Hematopoietic multipotent progenitor cell treated with erythropoietin and hydrocortisone succinate and interleukin-3 and kit ligand, for 17 days (in vitro differentiated cells): ENCODE measurements around the gene TPGS1.

Source experiments
- DNase-seq: peaks from one replicate; pipeline ENCODE4 v3.0.0-alpha.2; 2015; ENCODE audit warnings: low spot score

TPGS1 gene

GRCh38 chr19:539429-540030, 32.2 kb downstream of the TPGS1 start:
- DNase-seq, result no peak

- DNase-seq, result no peak
Measured at GRCh38 chr19:540867-541637, 33.8 kb downstream of the TPGS1 start.

- DNase-seq, result no peak
Measured at GRCh38 chr19:541699-542098, 34.4 kb downstream of the TPGS1 start.

- DNase-seq, result no peak
Measured at GRCh38 chr19:542173-542866, 35.0 kb downstream of the TPGS1 start.

- DNase-seq, result no peak
Measured at GRCh38 chr19:543910-544608, 36.8 kb downstream of the TPGS1 start, which contains the start of gene GZMM. GZMM (plus strand) TSS chr19:544053; CDS start chr19:544072, 19 bp downstream.

- no peak for DNase-seq
Measured at GRCh38 chr19:547117-547516, 39.8 kb downstream of the TPGS1 start.

GRCh38 chr19:547836-548720, 40.8 kb downstream of the TPGS1 start:
- peak; percentile 42 for DNase-seq

- DNase-seq, result no peak
Measured at GRCh38 chr19:548886-549830, 41.9 kb downstream of the TPGS1 start.

- DNase-seq, result no peak
Measured at GRCh38 chr19:554817-555216, 47.5 kb downstream of the TPGS1 start.

- DNase-seq, result peak; percentile 31
Measured at GRCh38 chr19:555474-555808, 48.1 kb downstream of the TPGS1 start.

GRCh38 chr19:556611-557382, 49.5 kb downstream of the TPGS1 start:
- DNase-seq, result no peak

GRCh38 chr19:558770-559439, 51.6 kb downstream of the TPGS1 start:
- no peak for DNase-seq

- DNase-seq, result no peak
Measured at GRCh38 chr19:560121-560520, 52.8 kb downstream of the TPGS1 start.

- no peak for DNase-seq
Measured at GRCh38 chr19:566403-566802, 59.1 kb downstream of the TPGS1 start.

GRCh38 chr19:566844-567243, 59.5 kb downstream of the TPGS1 start:
- DNase-seq, result no peak

- no peak for DNase-seq
Measured at GRCh38 chr19:567296-567900, 60.1 kb downstream of the TPGS1 start.
